PC-3 (cell line): ENCODE results near the gene CNPY1.

ENCODE experiments used
- CTCF ChIP-seq: fragments of 300-600 bp; sonication (generic); conservative IDR thresholded peaks from 2 replicates; pipeline ENCODE4 v1.5.1; 2017; ENCODE audit warnings: antibody characterized with exemption, low read depth, mild to moderate bottlenecking, low read length
- EZH2 ChIP-seq: fragments of 300-600 bp; sonication (generic); IDR thresholded peaks from one replicate; pipeline ENCODE4 v1.6.1; 2017; ENCODE audit warnings: antibody characterized with exemption, mild to moderate bottlenecking, low read length; ENCODE audit not compliant: unreplicated experiment

DNA sequence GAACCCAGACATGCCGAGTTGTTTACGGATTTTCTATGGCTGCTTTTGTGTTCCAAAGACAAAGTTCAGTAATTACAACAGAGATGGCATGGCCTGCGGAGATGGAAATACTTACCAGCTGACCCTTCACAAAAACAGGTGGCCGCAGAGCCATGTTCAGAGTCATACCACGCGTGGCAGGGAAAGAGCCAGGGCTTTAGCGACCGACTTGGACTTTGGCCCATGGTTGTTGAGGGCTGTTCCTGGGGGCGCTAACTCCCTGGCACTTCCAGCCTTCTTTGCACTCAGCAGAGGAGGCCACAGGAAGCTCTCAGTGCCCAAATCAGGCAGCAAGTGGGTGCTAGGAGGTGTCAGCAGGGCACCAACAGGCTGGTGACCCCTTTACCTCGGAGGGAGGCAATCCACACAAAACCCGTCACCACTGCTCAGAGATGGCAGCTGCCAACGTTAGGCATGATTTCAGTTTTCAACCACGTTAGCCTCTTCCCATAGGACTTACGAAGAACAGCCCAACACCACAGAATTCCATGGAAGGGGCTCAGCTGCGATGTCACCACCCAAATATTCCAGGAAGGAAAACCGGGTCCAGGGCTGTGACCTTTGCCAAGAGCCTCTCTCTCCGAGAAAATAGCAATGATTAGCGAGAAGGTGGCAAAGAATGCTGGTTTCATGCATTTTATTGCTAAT is 21.4 kb upstream of the CNPY1 start:
- TF ChIP-seq CTCF, result no peak
- TF ChIP-seq EZH2, result no peak
